ENCODE measurements around the gene SLC25A45.
A peak's percentile ranks its signal among the peaks of the same experiment; 100 is the strongest.

Gene SLC25A45

DNA sequence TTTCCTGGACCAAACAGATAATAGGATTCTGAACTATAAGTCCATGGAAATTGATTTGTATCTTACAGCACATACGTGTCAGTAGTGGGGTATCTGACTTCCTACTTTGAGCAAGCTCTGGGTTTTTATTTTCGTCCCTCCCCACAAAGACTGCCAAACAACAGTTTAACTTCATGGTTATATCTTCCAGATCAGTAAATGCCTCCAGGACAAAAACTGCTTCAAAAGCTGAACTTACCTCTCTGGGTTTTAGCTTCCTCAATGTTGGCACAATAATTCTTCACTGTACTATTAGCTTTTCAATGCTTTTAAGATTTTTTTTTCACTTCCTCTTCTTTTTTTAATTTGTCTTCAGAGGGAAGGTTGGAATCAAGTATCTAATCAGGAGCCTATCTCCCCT, 53.0 kb downstream of the SLC25A45 start:
- peak overlapping the region; percentile 70 for H3K4me3 ChIP-seq (ENCODE audit: low read length)
- H3K4me2 ChIP-seq (ENCODE audit: low read length): peak overlapping the region; percentile 79
- H3K27ac ChIP-seq (ENCODE audit: low read depth, low read length): peak overlapping the region; percentile 73

DNA sequence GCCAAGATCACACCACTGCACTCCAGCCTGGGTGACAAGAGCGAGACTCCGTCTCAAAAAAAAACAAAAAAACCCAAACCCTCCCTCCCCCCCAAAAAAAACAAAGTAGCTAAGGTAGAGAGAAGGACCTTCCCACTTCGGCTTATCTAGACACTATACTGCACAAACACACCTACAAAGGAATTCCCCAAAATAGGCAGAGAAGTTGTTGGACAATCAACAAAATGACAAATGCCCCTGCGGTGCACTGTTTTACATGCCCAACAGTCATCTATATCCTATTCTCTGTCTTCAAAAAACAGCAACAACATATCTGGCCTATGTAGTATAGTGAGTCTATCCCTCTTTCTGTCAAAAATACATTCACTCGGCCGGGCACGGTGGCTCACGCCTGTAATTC, 55.4 kb downstream of the SLC25A45 start:
- no peaks in the 10 kb centered on the region for H3K36me3 ChIP-seq (ENCODE audit: control insufficient read depth, low read length)
- no peaks in the 10 kb centered on the region for H3K27me3 ChIP-seq (ENCODE audit: control insufficient read depth, low read length)
- H3K27ac ChIP-seq (ENCODE audit: low read depth, low read length): no peak overlapping the region
- no peaks in the 10 kb centered on the region for H4K20me1 ChIP-seq (ENCODE audit: control insufficient read depth, insufficient read depth, low read depth, low read length)
- H3K79me2 ChIP-seq (ENCODE audit: control insufficient read depth, low read length): no peaks in the 10 kb centered on the region
- H3K4me3 ChIP-seq (ENCODE audit: low read length): no peak overlapping the region
- peaks cover 19% of the 10 kb centered on the region for H3K4me1 ChIP-seq (ENCODE audit: control insufficient read depth, low read length)
- no peak overlapping the region for H3K4me2 ChIP-seq (ENCODE audit: low read length)
- no peaks in the 10 kb centered on the region for H3K9me3 ChIP-seq (ENCODE audit: control insufficient read depth, insufficient read depth, low read length)
- H3F3A ChIP-seq (ENCODE audit: control insufficient read depth, insufficient read depth): peaks cover 13% of the 10 kb centered on the region
- TF ChIP-seq, protein P1, sequence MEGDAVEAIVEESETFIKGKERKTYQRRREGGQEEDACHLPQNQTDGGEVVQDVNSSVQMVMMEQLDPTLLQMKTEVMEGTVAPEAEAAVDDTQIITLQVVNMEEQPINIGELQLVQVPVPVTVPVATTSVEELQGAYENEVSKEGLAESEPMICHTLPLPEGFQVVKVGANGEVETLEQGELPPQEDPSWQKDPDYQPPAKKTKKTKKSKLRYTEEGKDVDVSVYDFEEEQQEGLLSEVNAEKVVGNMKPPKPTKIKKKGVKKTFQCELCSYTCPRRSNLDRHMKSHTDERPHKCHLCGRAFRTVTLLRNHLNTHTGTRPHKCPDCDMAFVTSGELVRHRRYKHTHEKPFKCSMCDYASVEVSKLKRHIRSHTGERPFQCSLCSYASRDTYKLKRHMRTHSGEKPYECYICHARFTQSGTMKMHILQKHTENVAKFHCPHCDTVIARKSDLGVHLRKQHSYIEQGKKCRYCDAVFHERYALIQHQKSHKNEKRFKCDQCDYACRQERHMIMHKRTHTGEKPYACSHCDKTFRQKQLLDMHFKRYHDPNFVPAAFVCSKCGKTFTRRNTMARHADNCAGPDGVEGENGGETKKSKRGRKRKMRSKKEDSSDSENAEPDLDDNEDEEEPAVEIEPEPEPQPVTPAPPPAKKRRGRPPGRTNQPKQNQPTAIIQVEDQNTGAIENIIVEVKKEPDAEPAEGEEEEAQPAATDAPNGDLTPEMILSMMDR (IDR thresholded peaks at IDR 0.05; ENCODE audit: low read depth, low read length, poor library complexity, severe bottlenecking): no peak
- no peak for TF ChIP-seq EZH2phosphoT487 (IDR thresholded peaks at IDR 0.05; ENCODE audit: borderline replicate concordance, low read length)
- H3K9me2 ChIP-seq (replicated peaks; ENCODE audit: control insufficient read depth, low read length): no peaks in the 10 kb centered on the region

More for the DNA sequence above, 53.0 kb downstream of the SLC25A45 start:
- TF ChIP-seq, protein P1 (IDR thresholded peaks at IDR 0.05; ENCODE audit: low read depth, low read length, poor library complexity, severe bottlenecking): no peak
- TF ChIP-seq EZH2phosphoT487 (IDR thresholded peaks at IDR 0.05; ENCODE audit: borderline replicate concordance, low read length): no peak
- peaks cover 3% of the 10 kb centered on the region; the same call in 1 of the 2 replicates for H4K20me1 ChIP-seq (ENCODE audit: control insufficient read depth, insufficient read depth, low read depth, low read length)
- peaks cover 19% of the 10 kb centered on the region for H3K4me1 ChIP-seq (ENCODE audit: control insufficient read depth, low read length)
- no peaks in the 10 kb centered on the region for H3K9me2 ChIP-seq (replicated peaks; ENCODE audit: control insufficient read depth, low read length)
- no peaks in the 10 kb centered on the region for H3K9me3 ChIP-seq (ENCODE audit: control insufficient read depth, insufficient read depth, low read length)
- H3K27me3 ChIP-seq (ENCODE audit: control insufficient read depth, low read length): no peaks in the 10 kb centered on the region
- peaks cover 4% of the 10 kb centered on the region; the same call in 1 of the 2 replicates for H3K36me3 ChIP-seq (ENCODE audit: control insufficient read depth, low read length)
- H3F3A ChIP-seq (ENCODE audit: control insufficient read depth, insufficient read depth): peaks cover 13% of the 10 kb centered on the region
- H3K79me2 ChIP-seq (ENCODE audit: control insufficient read depth, low read length): peaks cover 9% of the 10 kb centered on the region

DNA sequence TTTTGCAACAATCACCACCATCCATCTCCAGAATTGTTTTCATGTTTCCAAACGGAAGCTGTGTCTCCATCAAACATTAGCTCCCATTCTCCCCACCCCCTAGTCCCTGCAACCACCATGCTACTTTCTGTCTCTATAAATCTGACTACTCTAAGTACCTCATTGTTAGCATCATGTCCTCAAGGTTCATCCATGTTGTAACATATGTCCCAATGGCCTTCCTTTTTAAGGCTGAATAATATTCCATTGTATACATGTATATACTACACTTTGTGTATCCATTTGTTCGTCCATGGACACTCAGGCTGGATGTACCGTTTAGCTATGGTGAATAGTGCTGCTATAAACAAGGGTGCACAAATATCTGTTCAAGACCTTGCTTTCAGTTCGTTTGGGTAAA, 57.0 kb downstream of the SLC25A45 start:
- H3K9me3 ChIP-seq (ENCODE audit: control insufficient read depth, insufficient read depth, low read length): no peaks in the 10 kb centered on the region
- H4K20me1 ChIP-seq (ENCODE audit: control insufficient read depth, insufficient read depth, low read depth, low read length): no peaks in the 10 kb centered on the region
- H3K4me3 ChIP-seq (ENCODE audit: low read length): no peak overlapping the region
- no peaks in the 10 kb centered on the region for H3K9me2 ChIP-seq (replicated peaks; ENCODE audit: control insufficient read depth, low read length)
- 0 out of 2 replicates have a peak, but pooled peaks cover 3% of the 10 kb centered on the region for H3F3A ChIP-seq (ENCODE audit: control insufficient read depth, insufficient read depth)
- H3K4me1 ChIP-seq (ENCODE audit: control insufficient read depth, low read length): peaks cover 18% of the 10 kb centered on the region
- H3K79me2 ChIP-seq (ENCODE audit: control insufficient read depth, low read length): no peaks in the 10 kb centered on the region
- no peaks in the 10 kb centered on the region for H3K36me3 ChIP-seq (ENCODE audit: control insufficient read depth, low read length)
- TF ChIP-seq, protein P1 (IDR thresholded peaks at IDR 0.05; ENCODE audit: low read depth, low read length, poor library complexity, severe bottlenecking): no peak
- no peak for TF ChIP-seq EZH2phosphoT487 (IDR thresholded peaks at IDR 0.05; ENCODE audit: borderline replicate concordance, low read length)
- no peaks in the 10 kb centered on the region for H3K27me3 ChIP-seq (ENCODE audit: control insufficient read depth, low read length)
- no peak overlapping the region for H3K27ac ChIP-seq (ENCODE audit: low read depth, low read length)
- no peak overlapping the region for H3K4me2 ChIP-seq (ENCODE audit: low read length)
